Activated CD4-positive, alpha-beta T cell treated with anti-CD3 and anti-CD28 coated beads, Interleukin-2, Interleukin-4, amounts not matched to agents 100 ng/mL and 50 ng/mL, durations not matched to agents 16 hours and 8 hours (primary cell): ENCODE measurements around the gene MAP3K8.
"Not testable (repeated sequence)": the region's sequence is repeated elsewhere in the genome, so short reads cannot be mapped to it uniquely, and the experiment has no call there.

Experiments used
- DNase-seq: peaks from one replicate; pipeline ENCODE4 v3.0.0-alpha.2; 2020; ENCODE audit warnings: low spot score

Gene MAP3K8

DNA sequence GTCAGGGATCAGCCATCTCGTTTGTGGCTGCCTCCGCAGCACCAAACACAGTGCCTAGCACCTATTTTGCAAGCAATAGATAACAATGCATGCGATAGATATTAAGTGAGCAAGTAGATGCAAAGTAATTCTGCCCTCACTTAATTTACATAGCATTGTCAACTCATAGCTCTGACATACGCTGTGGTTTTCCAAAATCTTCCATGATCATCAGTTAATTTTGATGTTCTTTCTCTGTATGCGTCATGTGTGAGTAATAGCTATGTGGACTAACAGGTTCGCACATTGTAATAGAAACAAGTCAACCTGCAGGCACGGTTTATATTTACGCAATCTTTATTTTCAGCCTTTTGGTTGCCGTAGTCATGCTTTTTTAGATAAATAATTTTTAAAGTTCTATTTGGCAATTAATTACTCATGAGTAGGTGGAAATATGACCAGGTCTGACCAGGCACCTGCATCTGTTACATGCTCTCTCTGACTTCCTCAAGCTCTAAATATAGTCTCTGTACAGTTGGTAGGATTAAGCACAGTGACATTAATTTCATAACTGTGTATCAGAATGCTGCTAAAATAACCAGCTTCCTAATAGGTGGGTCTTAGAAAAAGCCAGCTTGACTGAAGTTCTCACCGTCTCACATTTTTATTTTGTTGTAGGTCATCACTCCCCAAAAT lies 13.3 kb downstream of the MAP3K8 start:
- peak; percentile 74 for DNase-seq

DNA sequence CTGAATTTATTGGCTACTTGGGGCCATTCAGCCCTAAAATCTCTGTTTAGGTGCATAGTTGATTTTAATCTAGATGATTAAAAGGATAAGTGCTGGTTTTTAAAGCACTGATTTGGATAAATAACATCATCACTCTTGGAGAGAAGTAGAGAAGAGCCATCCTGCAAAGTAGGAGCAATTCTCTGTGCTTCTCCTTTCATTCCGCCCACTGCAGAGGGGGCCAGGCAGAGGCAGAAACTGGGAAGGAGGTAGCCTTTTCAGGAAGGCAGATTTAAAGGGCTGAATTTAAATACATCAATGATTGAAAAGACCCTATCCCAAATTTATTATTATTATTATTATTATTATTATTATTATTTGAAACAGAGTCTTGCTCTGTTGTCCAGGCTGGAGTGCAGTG lies 14.1 kb downstream of the MAP3K8 start:
- no peak for DNase-seq

DNA sequence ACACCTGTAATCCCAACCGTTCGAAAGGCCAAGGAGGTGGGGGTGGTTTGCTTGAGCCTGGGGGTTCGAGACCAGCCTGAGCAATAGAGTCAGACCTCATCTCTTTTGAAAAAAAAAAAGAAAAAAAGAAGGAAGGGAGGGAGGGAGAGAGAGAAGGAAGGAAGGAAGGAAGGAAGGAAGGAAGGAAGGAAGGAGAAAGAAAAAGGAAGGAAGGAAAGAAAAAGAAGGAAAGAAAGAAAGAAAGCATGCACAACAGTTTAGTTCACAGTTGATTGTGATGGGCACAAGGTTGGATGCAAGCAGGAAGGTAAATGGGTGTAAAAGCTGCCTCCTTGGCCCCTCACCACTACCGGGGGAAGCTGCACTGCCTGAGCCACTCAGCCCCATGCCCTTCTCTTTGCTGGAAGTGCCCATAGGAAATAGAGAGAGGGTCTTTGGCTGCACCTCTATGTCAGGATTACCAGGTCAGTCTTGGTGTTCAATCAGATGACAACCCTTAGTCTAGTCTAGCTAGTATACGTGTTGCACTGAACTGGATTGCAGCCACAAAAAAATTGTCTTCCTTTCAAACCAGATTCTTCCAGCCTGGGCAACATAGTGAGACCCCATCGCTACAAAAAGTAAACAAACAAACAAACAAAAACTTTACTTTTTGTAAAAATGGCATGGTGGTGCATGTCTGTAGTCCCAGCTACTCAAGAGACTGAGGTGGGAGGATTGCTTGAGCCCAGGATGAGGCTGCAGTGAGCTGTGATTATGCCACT lies 20.0 kb downstream of the MAP3K8 start:
- DNase-seq = no peak

DNA sequence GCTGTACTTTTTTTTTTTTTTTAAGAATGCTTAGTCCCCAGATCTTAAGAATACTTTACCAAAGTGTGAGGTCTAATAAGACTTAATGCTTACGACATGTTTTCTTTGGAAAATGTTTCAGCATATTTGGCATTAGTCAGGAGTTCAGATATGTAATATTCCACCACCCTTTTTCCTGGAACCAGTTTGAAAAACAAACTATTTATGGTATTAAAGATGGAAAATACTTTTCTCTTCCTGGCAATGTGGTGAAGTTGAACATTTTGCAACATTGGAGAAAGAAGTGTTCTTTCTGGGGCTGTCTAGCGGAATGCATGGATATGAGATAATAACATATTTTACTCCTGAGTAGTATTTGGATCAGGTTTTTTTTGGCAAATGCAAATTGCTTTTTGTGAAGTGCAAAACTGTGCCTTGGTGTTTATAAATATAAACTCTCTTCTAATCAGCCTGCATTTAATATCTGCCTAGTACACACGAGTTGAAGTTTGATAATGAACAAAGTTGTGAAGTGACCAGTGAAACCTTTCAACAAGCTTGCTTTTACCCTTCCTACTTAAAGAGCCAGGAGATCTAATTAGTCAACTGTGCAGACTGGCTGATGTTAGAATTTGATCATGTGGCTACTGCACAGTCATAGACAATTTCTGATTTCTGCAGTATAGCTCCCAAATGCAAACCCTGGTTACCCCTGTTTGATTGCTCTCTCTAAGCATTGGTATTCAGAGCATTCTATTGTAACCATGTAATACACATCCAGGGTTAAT lies 20.9 kb downstream of the MAP3K8 start:
- DNase-seq = no peak

DNA sequence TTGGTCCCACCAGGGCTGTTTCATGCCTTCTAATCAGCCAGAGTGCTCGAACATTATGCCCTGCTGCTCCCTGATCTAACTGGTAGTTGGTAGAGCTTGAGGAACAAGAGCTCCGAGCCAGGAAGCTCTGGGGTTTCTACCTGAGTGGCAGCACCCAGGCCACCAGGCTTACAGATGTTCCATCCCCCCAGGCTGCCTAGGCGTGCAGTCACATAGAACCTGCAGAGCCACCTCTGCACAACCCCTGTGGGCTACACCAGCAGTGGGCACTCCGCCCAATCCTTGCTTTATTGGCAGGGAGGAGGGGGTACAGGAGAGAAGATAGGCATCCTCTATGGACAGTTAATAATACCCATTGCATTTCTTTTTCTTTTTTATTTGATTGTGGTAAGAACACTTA lies 21.8 kb downstream of the MAP3K8 start:
- DNase-seq = no peak

DNA sequence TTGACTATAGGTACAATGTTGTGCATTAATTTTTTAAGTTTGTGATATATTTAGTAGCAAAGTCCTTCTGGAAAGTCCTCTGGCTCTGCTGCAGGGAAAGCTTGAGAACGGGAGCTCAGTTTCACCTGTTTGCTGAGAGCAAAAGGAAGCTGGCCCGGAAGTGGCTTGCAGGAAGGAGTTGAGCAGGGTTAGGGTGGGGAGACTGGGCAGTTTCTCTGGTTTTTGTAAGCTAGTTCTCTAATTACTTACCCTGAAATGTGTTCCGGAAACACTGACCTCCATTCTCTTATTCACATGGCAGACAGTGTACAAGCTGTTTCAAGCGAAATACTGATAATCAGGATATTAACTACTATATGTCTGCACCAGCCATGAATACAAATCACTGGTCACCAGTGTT lies 22.3 kb downstream of the MAP3K8 start:
- peak; percentile 37 for DNase-seq

DNA sequence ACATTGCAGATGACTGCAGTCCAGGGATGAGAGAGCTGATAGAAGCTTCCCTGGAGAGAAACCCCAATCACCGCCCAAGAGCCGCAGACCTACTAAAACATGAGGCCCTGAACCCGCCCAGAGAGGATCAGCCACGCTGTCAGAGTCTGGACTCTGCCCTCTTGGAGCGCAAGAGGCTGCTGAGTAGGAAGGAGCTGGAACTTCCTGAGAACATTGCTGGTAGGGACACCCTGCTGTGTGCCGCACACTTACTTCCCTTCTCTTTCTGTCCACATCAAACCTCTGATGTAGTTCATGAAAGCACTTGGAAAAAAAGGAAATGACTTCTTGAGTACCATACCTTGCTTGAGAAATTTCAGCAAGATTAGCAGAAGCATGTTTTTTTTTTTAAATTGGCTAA lies 25.3 kb downstream of the MAP3K8 start:
- DNase-seq = no peak

DNA sequence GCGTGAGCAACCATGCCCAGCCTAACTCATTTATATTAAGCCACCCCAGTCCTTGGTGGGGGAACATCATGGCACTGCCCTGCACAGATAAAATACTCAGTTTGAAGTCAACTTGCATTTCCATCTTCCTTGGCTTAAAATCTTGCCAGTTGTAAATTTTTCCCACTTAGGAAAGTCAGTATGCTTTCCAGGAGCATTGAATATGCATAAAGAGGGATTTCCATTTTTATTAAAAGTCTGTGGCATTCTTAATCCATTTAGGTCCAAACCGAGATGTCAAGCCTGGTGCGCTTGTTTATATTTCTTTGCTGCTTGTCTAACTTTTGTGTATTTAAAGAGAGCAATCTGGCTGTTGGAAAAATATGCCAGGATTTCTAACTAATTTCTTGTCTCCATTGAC lies 26.1 kb downstream of the MAP3K8 start:
- no peak for DNase-seq

DNA sequence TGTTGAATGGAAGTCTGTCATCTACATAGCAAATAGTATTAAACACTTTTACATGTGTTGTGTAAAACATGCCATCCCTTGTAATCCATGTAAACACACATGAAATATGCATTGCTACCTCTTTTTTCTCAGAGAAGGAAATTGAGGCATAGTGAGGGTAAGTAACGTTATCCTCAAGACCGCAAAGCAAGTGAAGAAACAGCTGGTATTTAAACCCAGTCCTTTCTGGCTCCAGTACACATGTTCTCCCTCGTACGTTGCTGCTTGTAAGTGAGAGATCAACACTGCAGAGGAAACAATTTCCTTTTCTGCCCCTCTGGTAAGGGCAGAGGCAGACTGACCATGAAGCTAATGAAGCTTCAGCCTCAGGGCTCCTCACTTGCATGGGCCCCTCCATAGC lies 28.5 kb downstream of the MAP3K8 start:
- no peak for DNase-seq

DNA sequence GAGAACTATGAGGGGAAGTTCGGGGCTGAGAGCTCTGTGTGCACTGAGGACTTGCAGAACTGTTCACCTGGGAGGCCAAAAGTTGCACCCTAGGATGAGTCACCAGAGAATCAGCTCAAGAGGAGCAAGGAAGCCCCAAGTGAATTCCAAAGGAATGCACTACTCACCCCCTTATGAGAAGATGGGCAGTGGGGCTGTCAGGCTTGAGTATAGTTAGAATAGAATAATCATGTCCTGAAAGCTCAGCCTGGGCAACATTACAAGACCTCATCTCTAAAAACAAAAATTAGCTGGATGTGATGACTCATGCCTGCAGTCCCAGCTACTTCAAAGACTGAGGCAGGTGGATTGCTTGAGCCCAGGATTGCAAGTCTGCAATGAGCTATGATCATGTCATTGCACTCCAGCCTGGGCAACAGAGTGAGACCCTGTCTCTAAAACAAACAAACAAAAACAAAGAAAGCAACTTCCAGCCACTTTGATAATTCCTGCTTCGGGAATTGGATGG lies 30.0 kb downstream of the MAP3K8 start:
- DNase-seq = no peak

DNA sequence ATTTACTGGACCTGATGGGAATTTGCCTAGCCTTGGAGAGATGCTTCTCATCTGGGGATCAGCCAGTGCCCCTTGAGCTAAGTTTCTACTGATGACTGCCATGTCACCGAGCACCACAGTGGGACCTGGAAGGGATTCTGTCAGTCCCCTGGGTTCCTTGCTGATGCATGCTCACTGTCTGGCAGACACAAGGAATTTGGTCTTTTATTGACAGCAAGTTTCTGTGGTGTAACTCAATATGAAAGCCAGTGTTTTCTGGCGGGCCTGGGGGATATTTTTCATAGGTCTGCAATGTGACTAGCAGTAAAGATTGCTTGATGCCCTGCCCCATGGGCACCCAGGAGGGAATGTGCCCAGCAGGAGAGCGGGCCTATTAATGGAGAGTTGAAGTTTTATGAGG lies 30.7 kb downstream of the MAP3K8 start:
- DNase-seq = no peak

DNA sequence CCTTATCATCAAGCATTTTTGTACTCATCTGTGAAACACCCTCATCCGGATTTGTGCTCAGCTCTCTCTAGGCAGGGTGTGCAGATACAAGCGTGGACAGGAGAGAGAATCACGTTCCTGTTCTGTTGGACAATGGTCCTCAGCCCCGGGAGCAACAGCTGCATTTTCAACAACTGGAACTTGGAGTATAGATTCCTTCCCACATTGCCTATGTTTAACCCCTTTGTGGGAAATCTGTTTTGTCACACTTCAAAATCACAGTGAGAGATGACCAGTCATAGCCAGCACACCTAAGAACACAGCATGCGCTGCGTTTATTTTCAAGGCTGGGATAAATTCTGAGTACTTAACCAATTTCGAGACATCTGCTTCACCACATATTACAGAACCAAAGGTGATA lies 32.5 kb downstream of the MAP3K8 start:
- no peak for DNase-seq

DNA sequence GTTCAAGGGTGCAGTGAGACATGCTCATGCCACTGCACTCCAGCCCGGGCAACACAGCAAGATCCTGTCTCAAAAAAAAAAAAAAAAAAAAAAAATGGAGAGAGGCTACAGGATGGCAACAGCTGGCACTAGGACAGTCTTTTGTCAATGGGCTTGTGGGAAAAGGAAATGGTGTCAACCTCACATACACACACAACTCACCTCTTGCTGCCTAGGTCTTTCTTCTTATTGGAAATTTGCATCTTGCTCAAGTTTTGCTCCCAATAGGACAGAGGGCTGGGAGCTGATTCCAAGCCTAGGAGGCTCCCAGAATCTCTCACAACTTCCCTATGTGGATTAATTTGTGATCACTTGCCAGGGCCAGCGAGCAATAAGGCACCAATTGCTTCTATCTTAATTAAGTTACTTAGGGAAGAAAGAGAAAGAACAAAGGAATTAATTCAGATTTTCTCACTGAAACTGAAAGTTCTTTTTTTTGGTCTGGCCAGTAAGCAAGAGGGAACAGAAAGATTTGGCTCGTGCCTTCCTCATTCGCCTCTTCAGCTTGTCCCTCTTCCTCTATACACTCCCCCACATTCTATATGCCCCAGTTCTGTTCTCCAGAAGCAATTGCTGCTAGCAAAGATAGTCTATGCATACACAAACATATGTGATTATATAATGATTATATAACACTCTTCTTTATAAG lies 33.8 kb downstream of the MAP3K8 start:
- no peak for DNase-seq

DNA sequence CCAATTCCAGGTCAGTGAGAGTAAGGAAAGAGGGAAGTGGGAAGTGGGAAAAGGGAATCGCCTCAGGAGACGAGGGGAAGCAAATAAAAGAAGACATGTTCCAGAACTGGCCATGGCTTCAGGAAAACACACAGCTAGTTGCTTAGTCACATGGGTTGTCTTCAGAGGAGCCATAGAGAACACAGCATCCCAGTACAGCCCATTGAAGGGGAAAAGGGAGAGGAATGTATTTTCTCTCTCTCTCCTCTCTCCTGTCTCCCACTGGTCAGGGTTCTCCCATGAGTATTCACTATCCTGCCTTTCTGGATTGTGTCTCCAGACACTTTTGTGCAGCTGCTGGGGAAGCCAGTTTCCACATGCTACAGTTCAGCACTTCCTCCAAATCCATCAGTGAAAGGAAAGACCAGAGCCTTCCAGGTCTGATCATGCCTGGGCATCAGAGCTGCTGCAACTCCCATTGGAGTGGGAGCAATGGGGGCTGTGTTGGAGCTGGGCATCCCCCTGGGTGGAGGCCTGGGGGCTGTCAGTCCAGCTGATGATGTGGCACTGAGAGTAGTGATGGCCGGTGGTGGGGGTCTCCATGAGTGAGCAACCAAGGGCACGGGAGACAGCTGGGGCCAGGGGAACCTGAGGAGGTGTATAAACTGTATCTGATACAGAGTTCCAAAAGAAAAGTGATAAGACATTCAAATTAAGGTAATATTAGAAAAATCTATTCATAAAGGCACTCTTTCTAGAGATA lies 38.6 kb downstream of the MAP3K8 start:
- no peak for DNase-seq

DNA sequence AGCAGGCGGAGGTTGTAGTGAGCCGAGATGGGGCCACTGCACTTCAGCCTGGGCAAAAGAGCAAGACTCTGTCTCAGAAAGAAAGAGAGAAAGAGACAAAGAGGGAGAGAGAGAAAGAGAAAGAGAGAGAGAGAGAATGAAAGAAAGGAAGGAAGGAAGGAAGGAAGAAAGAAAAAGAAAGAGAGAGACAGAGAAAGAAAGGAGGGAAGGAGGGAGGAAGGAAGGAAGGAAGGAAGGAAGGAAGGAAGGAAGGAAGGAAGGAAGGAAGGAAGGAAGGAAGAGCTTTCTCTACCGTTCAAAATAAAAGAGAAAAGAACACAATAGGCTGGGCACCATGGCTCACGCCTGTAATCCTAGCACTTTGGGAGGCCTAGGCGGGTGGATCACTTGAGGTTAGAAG lies 41.5 kb downstream of the MAP3K8 start:
- DNase-seq = not testable (repeated sequence)

DNA sequence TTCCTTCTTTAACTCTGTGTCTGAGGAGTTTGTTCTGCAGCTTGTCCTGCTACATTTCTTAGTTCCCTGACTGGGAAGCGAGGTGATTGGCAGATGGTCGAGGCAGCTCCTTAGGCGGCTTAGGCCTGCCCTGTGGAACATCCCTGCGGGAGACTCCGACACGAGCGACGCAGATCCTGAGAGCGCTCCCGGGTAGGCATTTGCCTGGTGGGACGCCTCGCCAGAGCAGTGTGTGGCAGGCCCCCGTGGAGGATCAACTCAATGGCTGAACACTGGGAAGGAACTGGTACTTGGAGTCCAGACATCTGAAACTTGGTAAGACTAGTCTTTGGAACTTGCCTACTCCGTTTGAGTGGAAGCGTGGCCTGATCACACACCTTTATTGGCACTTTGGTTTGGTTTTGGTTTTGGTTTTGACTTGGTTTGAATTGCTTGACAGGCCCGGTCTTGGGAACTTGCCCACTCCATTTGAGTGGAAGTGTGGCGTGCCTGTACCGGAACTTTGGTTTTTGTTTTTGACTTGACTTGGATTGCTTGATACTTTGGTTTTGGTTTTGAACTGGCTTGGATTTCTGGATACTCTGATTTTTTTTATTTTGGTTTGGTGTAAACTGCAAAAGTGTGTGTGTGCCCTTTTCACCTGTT lies 42.6 kb downstream of the MAP3K8 start:
- DNase-seq = no peak

DNA sequence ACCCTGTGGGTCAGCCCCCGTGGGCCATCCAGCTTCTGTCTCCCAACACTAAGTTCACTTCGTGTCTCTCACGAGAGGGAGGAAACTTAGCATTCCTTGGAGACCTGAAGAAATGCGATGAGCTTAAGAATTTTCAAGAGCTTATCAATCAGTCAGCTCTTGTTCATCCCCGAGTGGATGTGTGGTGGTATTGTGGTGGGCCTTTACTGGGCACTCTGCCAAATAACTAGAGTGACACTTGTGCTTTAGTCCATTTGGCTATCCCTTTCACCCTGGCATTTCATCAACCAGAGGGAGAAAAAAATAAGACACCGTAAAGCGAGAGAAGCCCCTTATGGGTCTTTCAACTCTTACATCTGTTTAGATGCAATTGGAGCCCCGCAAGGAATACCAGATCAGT lies 45.5 kb downstream of the MAP3K8 start:
- DNase-seq = not testable (repeated sequence)

DNA sequence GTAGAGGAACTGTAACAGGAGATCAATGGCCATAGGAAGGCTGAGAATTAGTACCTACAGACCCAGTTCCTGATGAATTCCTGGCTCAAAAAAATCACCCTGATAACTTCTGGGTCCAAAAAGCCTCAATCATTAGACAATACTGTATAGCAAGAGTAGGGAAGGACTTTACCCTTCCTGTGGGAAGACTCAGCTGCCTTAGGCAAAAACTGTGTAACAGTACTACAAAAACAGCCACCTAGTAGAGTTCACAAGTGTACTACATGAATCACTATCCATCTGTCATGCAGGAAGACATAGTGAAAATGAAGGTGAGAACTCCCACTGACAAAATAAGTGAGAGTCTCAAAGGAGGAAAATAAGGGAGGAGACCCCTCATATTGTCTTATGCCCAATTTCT lies 47.6 kb downstream of the MAP3K8 start:
- no peak for DNase-seq

DNA sequence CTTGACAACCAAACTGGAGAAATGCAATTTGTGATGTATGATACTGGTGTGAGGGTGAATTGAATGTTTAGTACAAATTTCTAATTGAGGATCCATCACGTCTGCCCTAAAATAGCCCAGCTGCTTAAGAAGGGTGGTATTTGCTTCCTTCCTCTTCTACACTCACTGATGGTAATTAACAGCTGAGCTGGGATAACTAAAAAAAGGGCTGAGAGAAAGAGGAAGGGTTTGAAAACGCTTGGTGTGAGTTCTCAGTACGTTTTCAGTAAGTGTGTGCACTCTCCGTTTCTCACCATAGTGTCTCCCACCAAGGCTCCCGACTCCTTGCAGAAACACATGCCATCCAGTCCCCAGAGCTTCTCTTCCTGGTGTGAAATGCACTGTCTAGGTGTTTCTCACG lies 54.3 kb downstream of the MAP3K8 start:
- no peak for DNase-seq

DNA sequence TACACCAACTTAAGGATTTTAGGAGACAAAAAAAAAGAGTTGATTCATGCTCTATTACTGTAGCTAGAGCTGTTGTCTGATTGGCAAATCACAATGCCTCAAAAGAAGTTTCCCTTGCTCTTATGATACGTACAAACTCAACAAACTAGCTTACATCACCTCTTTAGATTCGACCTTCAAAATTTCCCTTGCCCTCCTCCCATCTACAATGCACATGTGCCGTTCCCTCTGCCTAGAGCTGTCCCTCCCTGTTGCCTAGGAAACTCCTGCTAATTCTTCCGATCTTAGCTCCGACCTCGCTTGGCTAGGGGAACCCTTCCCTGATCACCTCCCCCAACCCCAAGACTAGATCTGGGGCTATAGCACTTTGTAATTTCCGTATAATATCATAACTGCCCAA lies 55.4 kb downstream of the MAP3K8 start:
- DNase-seq = no peak
